CD14-positive monocyte (primary cell): ENCODE results near the gene TANC1. TPM values are rescaled to one million over a fixed set of nuclear protein-coding genes. Genes with fewer than 3 reads are reported as not detected.

Experiments
- DNase-seq, 3 donors: peaks; one replicate each; pipeline ENCODE4 v3.0.0-alpha.2; 2011 to 2022
- H2AFZ ChIP-seq: 2 replicates; pipeline ENCODE4 v1.6.0; 2012; ENCODE audit warnings: mild to moderate bottlenecking, low read depth, low read length, inconsistent platforms; ENCODE audit not compliant: insufficient read depth, poor library complexity, severe bottlenecking
- H3K27ac ChIP-seq, 2 donors: 1 replicate in 1 of 2; 2 replicates in 1 of 2; pipeline ENCODE4 v1.5.1; 2012 to 2013; ENCODE audit warnings: low read length in 2 of 2, control low read depth in 1 of 2, inconsistent platforms in 1 of 2, low read depth in 1 of 2, mild to moderate bottlenecking in 1 of 2
- H3K27me3 ChIP-seq, 2 donors: one replicate each; pipeline versions ENCODE4 v1.6.0 to v1.6.1; 2011 to 2013; ENCODE audit warnings: low read length in 2 of 2; ENCODE audit not compliant: control insufficient read depth in 2 of 2, insufficient read depth in 2 of 2
- H3K36me3 ChIP-seq, 2 donors: replicated peaks in 1 of 2; 1 replicate in 1 of 2; 2 replicates in 1 of 2; pipeline versions ENCODE4 v1.5.1 to v1.6.1; 2012 to 2013; ENCODE audit warnings: low read length in 2 of 2, control low read depth in 1 of 2, inconsistent platforms in 1 of 2, mild to moderate bottlenecking in 1 of 2; ENCODE audit not compliant: insufficient read depth in 2 of 2, control insufficient read depth in 1 of 2
- H3K4me1 ChIP-seq, 2 donors: 1 replicate in 1 of 2; 2 replicates in 1 of 2; pipeline versions ENCODE4 v1.5.1 to v1.6.1; 2012 to 2013; ENCODE audit warnings: low read length in 2 of 2, control low read depth in 1 of 2, inconsistent platforms in 1 of 2, mild to moderate bottlenecking in 1 of 2, moderate library complexity in 1 of 2; ENCODE audit not compliant: insufficient read depth in 2 of 2, control insufficient read depth in 1 of 2
- H3K4me2 ChIP-seq: replicated peaks from 2 replicates; pipeline ENCODE3; 2012; ENCODE audit warnings: low read length, moderate library complexity, mild to moderate bottlenecking; ENCODE audit not compliant: poor library complexity, severe bottlenecking; ENCODE audit errors: extremely low read depth
- H3K4me3 ChIP-seq, 3 experiments: fragments of 200-600 bp in 1 of 3; sonication (generic) in 1 of 3; replicated peaks in 1 of 3; 1 replicate in 2 of 3; 2 replicates in 1 of 3; pipeline ENCODE4 v1.5.1; 2011 to 2013; ENCODE audit warnings: low read length in 3 of 3, mild to moderate bottlenecking in 3 of 3, control low read depth in 2 of 3, low read depth in 2 of 3, inconsistent platforms in 1 of 3, moderate library complexity in 1 of 3
- H3K79me2 ChIP-seq: 2 replicates; pipeline ENCODE4 v1.6.0; 2012; ENCODE audit warnings: mild to moderate bottlenecking, control low read depth, inconsistent platforms, low read length, moderate library complexity; ENCODE audit not compliant: insufficient read depth
- H3K9ac ChIP-seq: 2 replicates; pipeline ENCODE4 v1.6.0; 2017; ENCODE audit warnings: low read length, mild to moderate bottlenecking; ENCODE audit not compliant: insufficient read depth, poor library complexity, severe bottlenecking
- H3K9me3 ChIP-seq, 2 donors: replicated peaks in 1 of 2; 1 replicate in 1 of 2; 2 replicates in 1 of 2; pipeline versions ENCODE4 v1.5.1 to v1.6.1; 2012 to 2013; ENCODE audit warnings: low read length in 2 of 2, control low read depth in 1 of 2; ENCODE audit not compliant: control insufficient read depth in 1 of 2, insufficient read depth in 1 of 2
- H4K20me1 ChIP-seq: 2 replicates; pipeline ENCODE4 v1.6.0; 2012; ENCODE audit warnings: mild to moderate bottlenecking, low read length, control low read depth, moderate library complexity; ENCODE audit not compliant: insufficient read depth
- H3K27ac Mint-ChIP-seq, 7 donors: one replicate each; pipeline ENCODE4 v1.8.0; 2020; ENCODE audit warnings: mild to moderate bottlenecking in 7 of 7, mixed read lengths in 7 of 7, moderate library complexity in 6 of 7, inconsistent platforms in 2 of 7
- H3K27me3 Mint-ChIP-seq, 3 donors: one replicate each; pipeline ENCODE4 v1.8.0; 2021 to 2022; ENCODE audit warnings: low read depth in 3 of 3, mild to moderate bottlenecking in 3 of 3, mixed read lengths in 3 of 3, moderate library complexity in 3 of 3, inconsistent platforms in 1 of 3
- H3K36me3 Mint-ChIP-seq, 2 donors: one replicate each; pipeline ENCODE4 v1.8.0; 2020; ENCODE audit warnings: mixed read lengths in 2 of 2, inconsistent platforms in 1 of 2, mild to moderate bottlenecking in 1 of 2
- H3K4me1 Mint-ChIP-seq: one replicate; pipeline ENCODE4 v1.8.0; 2020; ENCODE audit warnings: mild to moderate bottlenecking, mixed read lengths
- H3K4me3 Mint-ChIP-seq, 2 donors: one replicate each; pipeline ENCODE4 v1.8.0; 2020; ENCODE audit warnings: mild to moderate bottlenecking in 2 of 2, mixed read lengths in 2 of 2, moderate library complexity in 1 of 2
- H3K9me3 Mint-ChIP-seq, 7 donors: one replicate each; pipeline ENCODE4 v1.8.0; 2020 to 2022; ENCODE audit warnings: mixed read lengths in 7 of 7, mild to moderate bottlenecking in 6 of 7, moderate library complexity in 6 of 7, inconsistent platforms in 2 of 7
- CTCF ChIP-seq: fragments of 200-600 bp; IDR thresholded peaks from one replicate; pipeline ENCODE4 v1.8.0; 2022; ENCODE audit warnings: antibody characterized with exemption, mild to moderate bottlenecking
- WGBS: methylation state at CpG from one replicate; pipeline ENCODE4 v1.1.5; 2013; ENCODE audit warnings: missing lambda C conversion rate; ENCODE audit not compliant: insufficient coverage; 5-methylcytosine and 5-hydroxymethylcytosine counted together
- intact Hi-C, 2 donors: fragments of 100-400 bp; cut with micrococcal nuclease; formaldehyde crosslinking; loops; one replicate each; pipeline versions ENCODE4 v1.15.0 to v1.15.1; 2023
- polyA plus RNA-seq, 3 donors: library from polyadenylated mRNA; depleted of rRNA in 1 of 3; unstranded in 2 of 3; stranded (reverse) in 1 of 3; fragments of 300-500 nt in 2 of 3; fragments of >200 nt in 1 of 3; fragmentation: Illumina TruSeq in 2 of 3; gene quantifications; 1 replicate in 2 of 3; 2 replicates in 1 of 3; pipeline ENCODE4 v1.2.3, GENCODE V29; 2012 to 2021

The TANC1 gene
- polyA plus RNA-seq, 3 donors: 0.04 TPM; not detected in 2

- no peak overlapping the region for H3K9ac ChIP-seq
- H3K27ac Mint-ChIP-seq: no peak overlapping the region
- no peak for DNase-seq
- peaks cover 0 to 3% (median 0%) of the 10 kb centered on the region in 3 donors for H3K27me3 Mint-ChIP-seq
- no peak overlapping the region for H3K27ac ChIP-seq
- WGBS: no CpG with 5 or more reads among the region's 4 CpGs
- H2AFZ ChIP-seq: no peak overlapping the region
- intact Hi-C loops: loop anchor here (2.0 to 5.0 kb wide), 2 partner anchors 215 to 217 kb away; no protein-coding TSS in a partner anchor
- no peaks in the 10 kb centered on the region for H3K27me3 ChIP-seq
- H3K36me3 Mint-ChIP-seq: no peaks in the 10 kb centered on the region
- H3K4me2 ChIP-seq: no peak overlapping the region
- no peak overlapping the region for H3K4me3 Mint-ChIP-seq
- no peaks in the 10 kb centered on the region for H3K9me3 Mint-ChIP-seq
- H3K79me2 ChIP-seq: no peaks in the 10 kb centered on the region
- H3K36me3 ChIP-seq: no peaks in the 10 kb centered on the region
- H4K20me1 ChIP-seq: no peaks in the 10 kb centered on the region
- no peaks in the 10 kb centered on the region for H3K4me1 Mint-ChIP-seq
- H3K4me1 ChIP-seq: no peaks in the 10 kb centered on the region
- H3K9me3 ChIP-seq: no peaks in the 10 kb centered on the region
- H3K4me3 ChIP-seq: no peak overlapping the region
- TF ChIP-seq CTCF: no peak
These were observed 149.2 kb downstream of the TANC1 start for GRCh38 chr2:159117658-159118057.

- Mint-ChIP-seq H3K4me3 (no peak overlapping the region), H3K36me3 (no peaks in the 10 kb centered on the region), H3K9me3 (peaks cover 0 to 2% (median 0%) of the 10 kb centered on the region in 7 donors), H3K27me3 (peaks cover 0 to 3% (median 1%) of the 10 kb centered on the region in 3 donors), H3K4me1 (no peaks in the 10 kb centered on the region), H3K27ac (no peak overlapping the region)
- H3K9ac ChIP-seq: no peak overlapping the region
- H3K4me2 ChIP-seq: no peak overlapping the region
- H3K9me3 ChIP-seq: no peaks in the 10 kb centered on the region
- TF ChIP-seq CTCF: peak; percentile 91
- H4K20me1 ChIP-seq: no peaks in the 10 kb centered on the region
- H2AFZ ChIP-seq: no peak overlapping the region
- no peaks in the 10 kb centered on the region for H3K79me2 ChIP-seq
- 42% methylated on average over 2 of the region's 11 CpGs for WGBS
- intact Hi-C loops: loop anchor here in 1 of 2 donors (5.0 kb wide), 1 partner anchor 216 kb away; no protein-coding TSS in a partner anchor
- no peaks in the 10 kb centered on the region for H3K36me3 ChIP-seq
- no peak overlapping the region for H3K4me3 ChIP-seq
- H3K27me3 ChIP-seq: no peaks in the 10 kb centered on the region
- H3K27ac ChIP-seq: no peak overlapping the region
- H3K4me1 ChIP-seq: no peaks in the 10 kb centered on the region
- peak; percentile 56 to 70 (median 65) for DNase-seq
These were observed 149.8 kb downstream of the TANC1 start for GRCh38 chr2:159118115-159118858.
